ENCODE results near the gene RPL38. TPM values are rescaled to one million over a fixed set of nuclear protein-coding genes. Genes with fewer than 3 reads are reported as not detected.
A peak's percentile ranks its signal among the peaks of the same experiment; 100 is the strongest.

Gene RPL38
- total and polyA plus RNA-seq, 2 experiments from 2014 or later = 176 to 986 TPM

DNA sequence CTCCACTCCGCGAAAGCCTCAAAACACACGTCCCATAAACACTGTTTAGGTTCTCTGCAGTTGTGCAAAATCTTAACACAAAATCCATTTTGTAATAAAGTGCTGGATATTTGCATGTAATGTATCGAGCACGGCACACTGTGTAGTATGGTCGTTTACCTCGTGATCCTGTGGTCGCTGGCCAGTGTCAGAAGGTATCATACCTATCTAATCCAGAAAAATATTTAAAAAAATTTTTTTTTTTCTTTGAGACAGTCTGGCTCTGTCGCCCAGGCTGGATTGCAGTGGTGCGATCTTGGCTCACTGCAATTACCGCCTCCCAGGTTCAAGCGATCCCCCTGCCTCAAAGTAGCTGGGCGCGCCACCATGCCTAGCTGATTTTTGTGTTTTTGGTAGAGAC is 996 bp downstream of the RPL38 start:
- peaks cover 39% of the 10 kb centered on the region for H3K36me3 ChIP-seq (ENCODE audit: low read depth)
- in situ Hi-C loops (cut with MboI) = no loop called here
- H3K79me2 ChIP-seq (ENCODE audit: insufficient read depth) = peaks cover 56% of the 10 kb centered on the region

DNA sequence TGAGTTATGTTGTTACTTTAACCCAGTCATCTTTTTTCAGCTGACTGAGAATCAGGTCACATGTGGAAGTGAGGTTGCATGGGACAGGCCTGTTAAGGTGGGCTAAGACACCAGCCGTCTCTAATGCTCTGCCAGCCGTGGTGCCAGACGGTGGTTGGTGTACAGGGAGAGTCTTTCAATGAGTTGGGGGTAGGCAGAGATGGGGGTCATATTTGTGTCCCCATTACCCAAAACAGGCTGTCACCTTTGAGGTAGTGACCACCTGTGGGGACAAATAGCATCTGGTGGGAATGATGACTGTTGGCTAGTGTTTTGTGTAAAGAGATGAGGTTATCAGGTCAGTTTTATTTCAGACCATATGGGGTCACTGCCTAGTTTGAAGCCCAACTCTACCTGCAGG is 1.8 kb downstream of the RPL38 start:
- H3K27ac ChIP-seq = 0 out of 2 replicates have a peak overlapping the region, but pooled peaks have one; percentile 75

More for the DNA sequence above, 996 bp downstream of the RPL38 start:
- Histone ChIP-seq H3K27ac (peak overlapping the region; percentile 75), H4K20me1 (ENCODE audit: insufficient read depth) (peaks cover 15% of the 10 kb centered on the region), H3K4me1 (ENCODE audit: insufficient read depth) (peaks cover 16% of the 10 kb centered on the region), H3K9me2 (ENCODE audit: insufficient read depth) (no peaks in the 10 kb centered on the region), H3K27me3 (replicated peaks; ENCODE audit: insufficient read depth) (peaks cover 7% of the 10 kb centered on the region; the same call in 1 of the 2 replicates), H3F3A (ENCODE audit: insufficient read depth) (peaks cover 46% of the 10 kb centered on the region), H3K9me3 (ENCODE audit: low read depth) (no peaks in the 10 kb centered on the region), H3K9ac (peak overlapping the region; percentile 96), H3K4me3 (peak overlapping the region; percentile 87), H2AFZ (no peak overlapping the region), H3K4me2 (ENCODE audit: unreplicated experiment) (peak overlapping the region; percentile 90)
- 47 to 50% methylated on average over 14 of the region's 14 CpGs for WGBS, 2 experiments (ENCODE audit: low coverage in 1 of 2, low lambda C conversion rate in 2 of 2, missing lambda C conversion rate in 2 of 2)
- DNase-seq = no peak
- TF ChIP-seq EZH2 (IDR thresholded peaks at IDR 0.05; ENCODE audit: insufficient read depth, poor library complexity, severe bottlenecking) (no peak), EZH2phosphoT487 (IDR thresholded peaks at IDR 0.05; ENCODE audit: insufficient read depth, low read depth) (no peak)

DNA sequence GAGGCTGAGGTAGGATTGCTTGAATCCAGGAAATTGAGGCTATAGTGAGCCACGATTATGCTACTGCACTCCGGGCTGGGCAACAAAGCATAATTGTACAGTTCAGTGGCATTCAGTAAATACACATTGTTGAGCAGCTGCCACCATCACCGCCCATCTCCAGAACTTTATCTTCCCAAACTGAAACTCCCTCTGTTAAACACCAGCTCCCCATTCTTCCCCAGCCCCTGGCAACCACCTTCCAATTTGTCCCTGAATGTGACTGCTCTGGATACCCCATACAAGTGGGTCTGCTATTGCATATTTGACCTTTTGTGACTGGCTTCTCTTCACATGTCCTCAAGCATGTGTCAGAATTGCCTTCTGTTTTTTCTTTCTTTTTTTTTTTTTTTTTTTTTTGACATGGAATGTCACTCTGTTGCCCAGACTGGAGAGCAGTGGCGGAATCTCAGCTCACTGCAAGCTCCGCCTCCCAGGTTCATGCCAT is 2.9 kb downstream of the RPL38 start:
- DNase-seq = no peak
- Histone ChIP-seq H3K27me3 (replicated peaks; ENCODE audit: insufficient read depth) (peaks cover 7% of the 10 kb centered on the region; the same call in 1 of the 2 replicates), H3K79me2 (ENCODE audit: insufficient read depth) (peaks cover 56% of the 10 kb centered on the region), H3K9me2 (ENCODE audit: insufficient read depth) (no peaks in the 10 kb centered on the region), H3K4me2 (ENCODE audit: unreplicated experiment) (peak overlapping the region; percentile 90), H3K4me1 (ENCODE audit: insufficient read depth) (peaks cover 30% of the 10 kb centered on the region), H3K9ac (peak overlapping the region; percentile 96; the same call in 1 of the 2 replicates), H4K20me1 (ENCODE audit: insufficient read depth) (peaks cover 20% of the 10 kb centered on the region), H3K4me3 (no peak overlapping the region), H3K9me3 (ENCODE audit: low read depth) (no peaks in the 10 kb centered on the region), H3K36me3 (ENCODE audit: low read depth) (peaks cover 46% of the 10 kb centered on the region), H2AFZ (no peak overlapping the region), H3F3A (ENCODE audit: insufficient read depth) (peaks cover 63% of the 10 kb centered on the region), H3K27ac (no peak overlapping the region)
- WGBS, 2 experiments (ENCODE audit: low coverage in 1 of 2, low lambda C conversion rate in 2 of 2, missing lambda C conversion rate in 2 of 2) = 69 to 70% methylated on average over 5 of the region's 5 CpGs
- in situ Hi-C loops (cut with MboI) = no loop called here
- TF ChIP-seq EZH2 (IDR thresholded peaks at IDR 0.05; ENCODE audit: insufficient read depth, poor library complexity, severe bottlenecking) = no peak
- no peak for TF ChIP-seq EZH2phosphoT487 (IDR thresholded peaks at IDR 0.05; ENCODE audit: insufficient read depth, low read depth)

More for the DNA sequence above, 1.8 kb downstream of the RPL38 start:
- Histone ChIP-seq H3K9me2 (ENCODE audit: insufficient read depth) (no peaks in the 10 kb centered on the region), H3K79me2 (ENCODE audit: insufficient read depth) (peaks cover 56% of the 10 kb centered on the region), H2AFZ (no peak overlapping the region), H3K4me2 (ENCODE audit: unreplicated experiment) (peak overlapping the region; percentile 90), H4K20me1 (ENCODE audit: insufficient read depth) (peaks cover 20% of the 10 kb centered on the region), H3K9ac (peak overlapping the region; percentile 96), H3K9me3 (ENCODE audit: low read depth) (no peaks in the 10 kb centered on the region), H3K27me3 (replicated peaks; ENCODE audit: insufficient read depth) (peaks cover 7% of the 10 kb centered on the region; the same call in 1 of the 2 replicates), H3F3A (ENCODE audit: insufficient read depth) (peaks cover 54% of the 10 kb centered on the region), H3K4me1 (ENCODE audit: insufficient read depth) (peaks cover 19% of the 10 kb centered on the region), H3K36me3 (ENCODE audit: low read depth) (peaks cover 46% of the 10 kb centered on the region), H3K4me3 (peak overlapping the region; percentile 87)
- TF ChIP-seq EZH2 (IDR thresholded peaks at IDR 0.05; ENCODE audit: insufficient read depth, poor library complexity, severe bottlenecking) (no peak), EZH2phosphoT487 (IDR thresholded peaks at IDR 0.05; ENCODE audit: insufficient read depth, low read depth) (no peak)
- DNase-seq = no peak
- WGBS, 2 experiments (ENCODE audit: low coverage in 1 of 2, low lambda C conversion rate in 2 of 2, missing lambda C conversion rate in 2 of 2) = 86 to 100% methylated on average over 3 of the region's 3 CpGs
- in situ Hi-C loops (cut with MboI) = no loop called here

DNA sequence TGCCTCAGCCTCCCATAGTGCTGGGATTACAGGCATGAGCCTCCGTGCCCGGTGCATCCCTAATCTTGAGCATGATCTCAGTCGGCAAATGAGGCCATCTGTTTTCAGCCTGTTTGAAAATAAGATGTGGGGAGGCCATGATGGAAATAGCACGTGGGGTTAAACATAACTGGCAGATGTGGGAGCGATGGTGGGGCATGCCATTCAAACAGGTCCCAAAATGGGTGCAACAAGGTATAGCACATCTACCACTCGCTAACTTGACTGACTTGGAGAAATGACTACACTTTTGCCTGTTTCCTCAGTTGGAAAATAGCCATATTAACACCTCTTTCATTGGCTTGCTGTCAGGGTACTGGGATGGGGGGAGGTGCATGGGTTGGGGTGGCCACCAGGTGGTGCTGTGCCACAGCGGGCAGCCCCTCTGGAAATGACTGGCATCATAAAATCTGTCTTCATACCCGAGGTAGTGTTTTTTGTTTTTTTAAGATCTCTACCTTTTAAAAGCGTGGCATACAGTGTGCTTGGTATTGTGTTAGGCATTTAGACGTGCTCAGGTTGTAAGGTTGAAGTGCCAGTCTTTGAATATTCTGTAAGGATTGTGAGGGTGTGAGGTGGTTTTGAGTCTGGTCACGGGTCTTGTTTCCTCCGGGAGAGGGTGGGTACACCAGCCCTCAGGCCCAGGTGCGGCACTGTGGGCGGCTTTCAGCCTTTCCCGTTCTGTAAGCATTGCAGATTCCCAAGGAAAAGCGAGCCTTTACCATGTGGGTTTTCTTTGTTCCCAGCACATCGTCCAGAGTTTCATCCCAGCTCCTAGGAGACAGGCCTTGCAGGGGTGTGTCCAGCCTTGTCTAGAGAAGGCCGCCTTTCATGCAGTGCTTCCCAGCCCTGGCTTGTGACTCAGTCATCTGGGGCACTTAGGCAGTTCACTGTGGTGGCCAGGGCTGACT is 7.0 kb downstream of the RPL38 start:
- 42 to 46% methylated on average over 18 of the region's 18 CpGs for WGBS, 2 experiments (ENCODE audit: low coverage in 1 of 2, low lambda C conversion rate in 2 of 2, missing lambda C conversion rate in 2 of 2)
- in situ Hi-C loops (cut with MboI) = no loop called here

More for the DNA sequence above, 7.0 kb downstream of the RPL38 start:
- Histone ChIP-seq H3K9me3 (ENCODE audit: low read depth) (no peaks in the 10 kb centered on the region), H3K9me2 (ENCODE audit: insufficient read depth) (no peaks in the 10 kb centered on the region), H3F3A (ENCODE audit: insufficient read depth) (peaks cover 60% of the 10 kb centered on the region), H3K4me2 (ENCODE audit: unreplicated experiment) (no peak overlapping the region), H3K27ac (peak overlapping the region; percentile 39), H3K27me3 (replicated peaks; ENCODE audit: insufficient read depth) (no peaks in the 10 kb centered on the region), H4K20me1 (ENCODE audit: insufficient read depth) (peaks cover 16% of the 10 kb centered on the region), H2AFZ (no peak overlapping the region), H3K79me2 (ENCODE audit: insufficient read depth) (peaks cover 36% of the 10 kb centered on the region), H3K4me1 (ENCODE audit: insufficient read depth) (peaks cover 32% of the 10 kb centered on the region), H3K4me3 (no peak overlapping the region), H3K36me3 (ENCODE audit: low read depth) (peaks cover 38% of the 10 kb centered on the region), H3K9ac (peak overlapping the region; percentile 18; the same call in 1 of the 2 replicates)
- peak; percentile 74 for DNase-seq
- no peak for TF ChIP-seq EZH2phosphoT487 (IDR thresholded peaks at IDR 0.05; ENCODE audit: insufficient read depth, low read depth)
- no peak for TF ChIP-seq EZH2 (IDR thresholded peaks at IDR 0.05; ENCODE audit: insufficient read depth, poor library complexity, severe bottlenecking)
